ENCODE data around the gene RALGDS.
"Not testable (repeated sequence)": the region's sequence is repeated elsewhere in the genome, so short reads cannot be mapped to it uniquely, and the experiment has no call there.

The RALGDS gene

GRCh38 chr9:133103987-133104505, 17.0 kb downstream of the RALGDS start:
- no peak for DNase-seq

- DNase-seq = no peak
These were observed 17.7 kb downstream of the RALGDS start for GRCh38 chr9:133103183-133103986.

- no peak for DNase-seq
These were observed 18.6 kb downstream of the RALGDS start for GRCh38 chr9:133102190-133103021.

- DNase-seq = no peak
These were observed 19.5 kb downstream of the RALGDS start for GRCh38 chr9:133101356-133102189.

GRCh38 chr9:133100506-133101355, 20.3 kb downstream of the RALGDS start:
- DNase-seq = no peak

- no peak for DNase-seq
These were observed 21.1 kb downstream of the RALGDS start for GRCh38 chr9:133099726-133100505.

GRCh38 chr9:133098871-133099270, 22.2 kb downstream of the RALGDS start:
- DNase-seq = no peak

- DNase-seq = no peak
These were observed 22.8 kb downstream of the RALGDS start for GRCh38 chr9:133098104-133098754.

- DNase-seq = no peak
These were observed 26.1 kb downstream of the RALGDS start for GRCh38 chr9:133094842-133095393.

- DNase-seq = not testable (repeated sequence)
These were observed 26.7 kb downstream of the RALGDS start for GRCh38 chr9:133094351-133094750.

- no peak for DNase-seq
These were observed 30.2 kb downstream of the RALGDS start for GRCh38 chr9:133090752-133091385.

- no peak for DNase-seq
These were observed 30.9 kb downstream of the RALGDS start for GRCh38 chr9:133090187-133090586.

- DNase-seq = no peak
These were observed 31.8 kb downstream of the RALGDS start for GRCh38 chr9:133089271-133089671.

GRCh38 chr9:133088756-133089155, 32.3 kb downstream of the RALGDS start:
- DNase-seq = no peak

GRCh38 chr9:133088146-133088750, 32.8 kb downstream of the RALGDS start:
- no peak for DNase-seq

- no peak for DNase-seq
These were observed 33.5 kb downstream of the RALGDS start for GRCh38 chr9:133087429-133088145.

- no peak for DNase-seq
These were observed 34.1 kb downstream of the RALGDS start for GRCh38 chr9:133086894-133087293.

GRCh38 chr9:133086212-133086860, 34.7 kb downstream of the RALGDS start:
- not testable (repeated sequence) for DNase-seq
